ENCODE data around the gene NLRC3. TPM values are rescaled to one million over a fixed set of nuclear protein-coding genes. Genes with fewer than 3 reads are reported as not detected.

The NLRC3 gene
- total RNA-seq, 2 experiments from 2014 or later: 25.9 to 28.4 TPM

DNA sequence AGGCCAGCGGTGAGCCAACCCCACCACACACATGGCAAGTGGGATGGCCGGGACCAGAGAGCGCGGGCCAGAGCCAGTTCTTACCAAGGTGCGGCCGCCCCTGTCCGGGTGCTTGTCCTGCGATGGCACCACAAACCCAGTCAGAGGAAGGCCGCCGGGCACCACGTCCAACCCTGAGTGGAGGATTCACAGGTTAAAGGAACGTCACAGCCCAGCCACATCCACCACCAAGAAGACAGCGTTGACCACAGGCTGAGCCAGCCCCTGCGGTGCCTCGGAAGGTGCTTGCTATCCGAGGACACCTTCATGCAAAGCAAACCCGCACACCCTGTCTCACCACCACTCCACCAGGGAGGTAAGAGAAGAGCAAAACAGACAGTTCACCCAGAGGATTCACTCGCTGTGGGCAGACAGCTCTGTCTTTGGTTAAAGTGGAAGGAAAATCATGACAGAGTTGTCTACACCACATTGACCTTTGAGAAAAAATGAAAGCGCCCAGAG lies 18.4 kb upstream of the NLRC3 start:
- ChIA-PET CTCF (no interaction called here), POLR2A (no interaction called here)
- Mint-ChIP-seq H3K27ac (no peak overlapping the region), H3K9me3 (no peaks in the 10 kb centered on the region), H3K36me3 (peaks cover 21% of the 10 kb centered on the region), H3K4me1 (ENCODE audit: low read depth) (no peaks in the 10 kb centered on the region), H3K4me3 (no peak overlapping the region), H3K27me3 (no peaks in the 10 kb centered on the region)
- no peak for DNase-seq
- intact Hi-C loops (cut with micrococcal nuclease): no loop called here

GRCh38 chr16:3595110-3595486 lies 17.9 kb upstream of the NLRC3 start:
- intact Hi-C loops (cut with micrococcal nuclease): no loop called here
- Mint-ChIP-seq H3K27ac (no peak overlapping the region), H3K4me1 (ENCODE audit: low read depth) (no peaks in the 10 kb centered on the region)

GRCh38 chr16:3594316-3595109 lies 17.3 kb upstream of the NLRC3 start:
- intact Hi-C loops (cut with micrococcal nuclease): no loop called here
- no peak for DNase-seq
- ChIA-PET POLR2A (no interaction called here), CTCF (no interaction called here)
- Mint-ChIP-seq H3K27ac (no peak overlapping the region), H3K9me3 (no peaks in the 10 kb centered on the region), H3K4me1 (ENCODE audit: low read depth) (no peaks in the 10 kb centered on the region), H3K4me3 (no peak overlapping the region), H3K36me3 (peaks cover 14% of the 10 kb centered on the region), H3K27me3 (no peaks in the 10 kb centered on the region)

More at GRCh38 chr16:3595110-3595486, 17.9 kb upstream of the NLRC3 start:
- H3K27me3 Mint-ChIP-seq: no peaks in the 10 kb centered on the region
- no peak overlapping the region for H3K4me3 Mint-ChIP-seq
- CTCF ChIA-PET: no interaction called here
- POLR2A ChIA-PET: no interaction called here
- peaks cover 20% of the 10 kb centered on the region for H3K36me3 Mint-ChIP-seq
- no peaks in the 10 kb centered on the region for H3K9me3 Mint-ChIP-seq
- no peak for DNase-seq

- Mint-ChIP-seq H3K27me3 (no peaks in the 10 kb centered on the region), H3K4me3 (no peak overlapping the region), H3K9me3 (no peaks in the 10 kb centered on the region), H3K27ac (no peak overlapping the region), H3K36me3 (peaks cover 11% of the 10 kb centered on the region), H3K4me1 (ENCODE audit: low read depth) (no peaks in the 10 kb centered on the region)
- intact Hi-C loops (cut with micrococcal nuclease): no loop called here
- DNase-seq: no peak
- ChIA-PET POLR2A (no interaction called here), CTCF (no interaction called here)
Observed at GRCh38 chr16:3592559-3592958, 15.4 kb upstream of the NLRC3 start.

- ChIA-PET POLR2A (no interaction called here), CTCF (no interaction called here)
- no peak overlapping the region for H3K4me3 Mint-ChIP-seq
Observed at GRCh38 chr16:3591991-3592390, 14.8 kb upstream of the NLRC3 start.

GRCh38 chr16:3591436-3591803 lies 14.2 kb upstream of the NLRC3 start:
- Mint-ChIP-seq H3K9me3 (no peaks in the 10 kb centered on the region), H3K36me3 (peaks cover 11% of the 10 kb centered on the region), H3K27me3 (no peaks in the 10 kb centered on the region), H3K4me3 (no peak overlapping the region), H3K27ac (no peak overlapping the region), H3K4me1 (ENCODE audit: low read depth) (no peaks in the 10 kb centered on the region)
- CTCF ChIA-PET: no interaction called here
- no peak for DNase-seq
- POLR2A ChIA-PET: no interaction called here
- intact Hi-C loops (cut with micrococcal nuclease): no loop called here

More at GRCh38 chr16:3591991-3592390, 14.8 kb upstream of the NLRC3 start:
- Mint-ChIP-seq H3K27ac (no peak overlapping the region), H3K36me3 (peaks cover 11% of the 10 kb centered on the region), H3K9me3 (no peaks in the 10 kb centered on the region), H3K4me1 (ENCODE audit: low read depth) (no peaks in the 10 kb centered on the region), H3K27me3 (no peaks in the 10 kb centered on the region)
- intact Hi-C loops (cut with micrococcal nuclease): no loop called here
- DNase-seq: no peak

- H3K36me3 Mint-ChIP-seq: peaks cover 11% of the 10 kb centered on the region
- H3K9me3 Mint-ChIP-seq: no peaks in the 10 kb centered on the region
- no peak overlapping the region for H3K4me3 Mint-ChIP-seq
- no peak overlapping the region for H3K27ac Mint-ChIP-seq
- intact Hi-C loops (cut with micrococcal nuclease): no loop called here
- peaks cover 2% of the 10 kb centered on the region for H3K4me1 Mint-ChIP-seq (ENCODE audit: low read depth)
- ChIA-PET CTCF (no interaction called here), POLR2A (no interaction called here)
- H3K27me3 Mint-ChIP-seq: no peaks in the 10 kb centered on the region
- no peak for DNase-seq
Observed at GRCh38 chr16:3590736-3591435, 13.7 kb upstream of the NLRC3 start.

DNA sequence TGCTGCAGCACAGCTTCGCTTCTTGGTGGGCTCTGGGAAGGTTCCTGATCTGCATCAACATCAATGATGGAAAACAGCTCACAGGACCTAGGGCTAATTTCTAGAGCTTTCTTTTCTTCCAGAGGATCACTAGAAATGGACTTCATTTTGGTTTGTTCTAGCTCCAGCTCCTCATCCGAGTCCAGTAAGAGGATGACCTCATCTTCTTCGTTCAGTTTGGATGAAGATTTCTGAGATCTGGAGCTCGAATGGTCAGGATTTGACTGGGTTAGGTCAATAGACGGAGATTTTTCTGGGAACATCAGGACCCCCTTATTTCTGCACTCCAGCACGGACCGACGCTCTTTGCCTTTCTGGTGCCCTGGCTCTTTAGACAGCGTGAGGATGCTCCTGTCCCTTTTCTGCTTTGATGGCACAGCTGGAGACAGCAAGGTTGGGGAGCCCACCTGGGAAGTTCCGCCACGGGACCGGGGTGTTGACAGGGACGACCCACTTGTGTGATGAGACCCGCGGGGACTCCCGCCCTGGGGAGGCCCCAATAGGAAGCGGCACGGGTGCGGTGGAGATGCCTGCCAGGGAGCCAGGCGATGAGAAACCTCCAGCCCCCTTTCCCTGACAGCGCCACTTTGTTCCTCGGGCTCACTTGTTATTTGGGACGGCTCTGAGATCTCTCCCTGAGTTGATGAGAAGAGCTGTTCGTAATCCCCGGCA lies 12.9 kb upstream of the NLRC3 start:
- no peak for DNase-seq
- Mint-ChIP-seq H3K27ac (no peak overlapping the region), H3K27me3 (no peaks in the 10 kb centered on the region), H3K36me3 (peaks cover 7% of the 10 kb centered on the region), H3K4me3 (no peak overlapping the region), H3K4me1 (ENCODE audit: low read depth) (peaks cover 5% of the 10 kb centered on the region), H3K9me3 (no peaks in the 10 kb centered on the region)
- intact Hi-C loops (cut with micrococcal nuclease): no loop called here
- POLR2A ChIA-PET: no interaction called here
- CTCF ChIA-PET: interaction anchor here (0.9 kb wide), 1 partner anchor 64 kb away, joined by 4 read pairs; no protein-coding TSS in a partner anchor

- Mint-ChIP-seq H3K27ac (no peak overlapping the region), H3K4me3 (no peak overlapping the region), H3K9me3 (no peaks in the 10 kb centered on the region), H3K27me3 (no peaks in the 10 kb centered on the region), H3K4me1 (ENCODE audit: low read depth) (peaks cover 5% of the 10 kb centered on the region), H3K36me3 (peaks cover 7% of the 10 kb centered on the region)
- POLR2A ChIA-PET: interaction anchor here (0.6 kb wide), 1 partner anchor 905 kb away, joined by 3 read pairs; no protein-coding TSS in a partner anchor
- no peak for DNase-seq
- CTCF ChIA-PET: interaction anchor here (0.9 kb wide), 1 partner anchor 64 kb away, joined by 4 read pairs; no protein-coding TSS in a partner anchor
- intact Hi-C loops (cut with micrococcal nuclease): no loop called here
Observed at GRCh38 chr16:3589441-3589921, 12.3 kb upstream of the NLRC3 start.

- intact Hi-C loops (cut with micrococcal nuclease): no loop called here
- no peaks in the 10 kb centered on the region for H3K27me3 Mint-ChIP-seq
- DNase-seq: no peak
- no peaks in the 10 kb centered on the region for H3K9me3 Mint-ChIP-seq
- H3K36me3 Mint-ChIP-seq: peaks cover 7% of the 10 kb centered on the region
- ChIA-PET CTCF (no interaction called here), POLR2A (interaction anchor here (0.6 kb wide), 1 partner anchor 906 kb away, joined by 3 read pairs; no protein-coding TSS in a partner anchor)
- H3K4me3 Mint-ChIP-seq: no peak overlapping the region
- H3K27ac Mint-ChIP-seq: no peak overlapping the region
- H3K4me1 Mint-ChIP-seq (ENCODE audit: low read depth): peaks cover 5% of the 10 kb centered on the region
Observed at GRCh38 chr16:3589001-3589400, 11.8 kb upstream of the NLRC3 start.

DNA sequence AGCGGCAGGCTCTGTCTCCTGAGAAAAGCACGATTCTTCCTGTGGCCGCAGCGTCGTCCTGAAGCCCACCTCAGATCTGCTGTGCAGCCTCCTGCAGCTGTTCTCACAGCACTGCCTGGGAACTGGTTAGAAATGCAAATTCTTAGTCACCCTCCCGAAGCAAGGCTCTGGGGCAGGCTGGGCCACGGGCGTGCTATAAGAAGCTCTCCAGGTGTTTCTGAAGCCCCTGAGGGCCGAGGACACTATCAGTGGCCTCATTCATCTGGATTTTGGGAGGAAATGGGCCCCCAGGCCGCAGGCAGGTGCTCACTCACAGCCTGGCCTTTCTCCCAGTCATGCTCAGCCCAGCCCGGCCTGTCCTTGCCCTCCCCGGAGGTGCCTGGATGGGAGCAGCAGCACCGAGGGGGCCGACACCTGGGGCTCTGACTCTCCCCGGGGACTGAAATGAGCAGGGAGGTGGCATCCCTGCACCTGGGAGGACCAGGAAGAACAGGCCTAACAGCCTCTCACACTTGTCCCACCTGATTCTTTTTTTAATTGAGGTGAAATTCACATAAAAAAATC lies 10.4 kb upstream of the NLRC3 start:
- ChIA-PET CTCF (no interaction called here), POLR2A (no interaction called here)
- intact Hi-C loops (cut with micrococcal nuclease): no loop called here
- no peaks in the 10 kb centered on the region for H3K9me3 Mint-ChIP-seq
- no peak overlapping the region for H3K27ac Mint-ChIP-seq
- DNase-seq: no peak
- peaks cover 7% of the 10 kb centered on the region for H3K36me3 Mint-ChIP-seq
- no peaks in the 10 kb centered on the region for H3K27me3 Mint-ChIP-seq
- H3K4me3 Mint-ChIP-seq: no peak overlapping the region
- H3K4me1 Mint-ChIP-seq (ENCODE audit: low read depth): peaks cover 5% of the 10 kb centered on the region

DNA sequence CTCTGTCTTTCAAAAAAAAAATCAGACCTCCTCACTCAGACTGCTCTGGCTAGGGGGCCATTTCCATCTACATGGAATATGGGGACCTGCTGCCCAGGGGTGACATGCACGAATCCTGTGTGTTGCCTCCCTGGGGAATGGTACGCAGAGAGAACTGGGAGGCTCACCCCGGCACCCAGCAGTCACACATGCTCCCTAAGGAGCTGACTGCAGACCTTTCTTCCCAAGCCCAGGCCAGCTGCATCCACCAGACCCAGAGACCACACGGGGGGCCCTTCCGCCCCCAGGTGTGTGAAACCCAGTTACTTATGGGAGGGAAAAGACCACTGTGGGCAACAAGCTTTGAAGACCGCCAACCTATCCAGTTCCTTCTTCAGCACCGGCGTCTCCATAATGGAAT lies 7.2 kb upstream of the NLRC3 start:
- Mint-ChIP-seq H3K36me3 (no peaks in the 10 kb centered on the region), H3K27me3 (no peaks in the 10 kb centered on the region), H3K4me3 (no peak overlapping the region), H3K9me3 (no peaks in the 10 kb centered on the region), H3K27ac (no peak overlapping the region), H3K4me1 (ENCODE audit: low read depth) (peaks cover 10% of the 10 kb centered on the region)
- no peak for DNase-seq
- CTCF ChIA-PET: no interaction called here
- POLR2A ChIA-PET: no interaction called here
- intact Hi-C loops (cut with micrococcal nuclease): no loop called here
